GM12801 (cell line): ENCODE data around the gene TRABD.

Experiments
- TF ChIP-seq, protein P1 (sequence below): IDR thresholded peaks from one replicate; pipeline ENCODE4 v1.5.1; 2011; ENCODE audit warnings: control low read depth; ENCODE audit not compliant: insufficient read length; ENCODE audit errors: extremely low read depth

The TRABD gene

DNA sequence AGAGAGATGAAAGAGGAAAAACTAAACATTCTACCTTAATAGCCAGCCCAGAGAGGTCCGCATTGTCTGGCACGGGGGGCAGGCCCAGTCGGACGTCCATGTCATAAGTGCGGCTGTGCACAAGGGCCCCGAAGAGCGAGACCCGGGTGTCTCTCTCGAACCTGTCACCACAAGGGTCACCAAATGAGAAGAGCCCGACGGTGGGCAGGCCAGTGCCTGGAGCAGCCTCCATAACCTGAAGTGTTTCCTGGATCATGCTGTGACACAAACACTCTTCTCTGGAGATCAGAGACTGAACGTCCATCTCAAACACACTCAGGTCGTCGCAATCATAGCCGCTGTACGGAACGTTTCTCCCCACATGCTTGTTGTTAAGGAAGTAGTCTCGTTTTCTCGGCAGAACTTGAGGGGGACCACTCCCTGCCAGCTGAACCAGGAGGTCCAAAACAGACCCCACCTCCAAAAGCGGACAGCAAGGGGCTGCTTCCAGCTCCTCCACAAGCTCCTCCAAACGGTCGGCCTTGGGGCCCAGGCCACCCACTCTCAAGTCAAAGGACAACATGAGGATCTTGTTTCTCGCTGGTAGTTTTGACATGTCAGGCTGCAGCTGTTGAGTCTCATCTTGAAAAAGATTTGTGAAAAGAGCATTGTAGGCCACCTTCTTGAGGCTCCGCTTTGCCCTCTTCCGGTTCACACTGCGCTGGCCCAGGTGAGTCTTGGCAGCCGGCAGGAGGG is 58.1 kb downstream of the TRABD start:
- TF ChIP-seq, protein P1, sequence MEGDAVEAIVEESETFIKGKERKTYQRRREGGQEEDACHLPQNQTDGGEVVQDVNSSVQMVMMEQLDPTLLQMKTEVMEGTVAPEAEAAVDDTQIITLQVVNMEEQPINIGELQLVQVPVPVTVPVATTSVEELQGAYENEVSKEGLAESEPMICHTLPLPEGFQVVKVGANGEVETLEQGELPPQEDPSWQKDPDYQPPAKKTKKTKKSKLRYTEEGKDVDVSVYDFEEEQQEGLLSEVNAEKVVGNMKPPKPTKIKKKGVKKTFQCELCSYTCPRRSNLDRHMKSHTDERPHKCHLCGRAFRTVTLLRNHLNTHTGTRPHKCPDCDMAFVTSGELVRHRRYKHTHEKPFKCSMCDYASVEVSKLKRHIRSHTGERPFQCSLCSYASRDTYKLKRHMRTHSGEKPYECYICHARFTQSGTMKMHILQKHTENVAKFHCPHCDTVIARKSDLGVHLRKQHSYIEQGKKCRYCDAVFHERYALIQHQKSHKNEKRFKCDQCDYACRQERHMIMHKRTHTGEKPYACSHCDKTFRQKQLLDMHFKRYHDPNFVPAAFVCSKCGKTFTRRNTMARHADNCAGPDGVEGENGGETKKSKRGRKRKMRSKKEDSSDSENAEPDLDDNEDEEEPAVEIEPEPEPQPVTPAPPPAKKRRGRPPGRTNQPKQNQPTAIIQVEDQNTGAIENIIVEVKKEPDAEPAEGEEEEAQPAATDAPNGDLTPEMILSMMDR, result no peak

DNA sequence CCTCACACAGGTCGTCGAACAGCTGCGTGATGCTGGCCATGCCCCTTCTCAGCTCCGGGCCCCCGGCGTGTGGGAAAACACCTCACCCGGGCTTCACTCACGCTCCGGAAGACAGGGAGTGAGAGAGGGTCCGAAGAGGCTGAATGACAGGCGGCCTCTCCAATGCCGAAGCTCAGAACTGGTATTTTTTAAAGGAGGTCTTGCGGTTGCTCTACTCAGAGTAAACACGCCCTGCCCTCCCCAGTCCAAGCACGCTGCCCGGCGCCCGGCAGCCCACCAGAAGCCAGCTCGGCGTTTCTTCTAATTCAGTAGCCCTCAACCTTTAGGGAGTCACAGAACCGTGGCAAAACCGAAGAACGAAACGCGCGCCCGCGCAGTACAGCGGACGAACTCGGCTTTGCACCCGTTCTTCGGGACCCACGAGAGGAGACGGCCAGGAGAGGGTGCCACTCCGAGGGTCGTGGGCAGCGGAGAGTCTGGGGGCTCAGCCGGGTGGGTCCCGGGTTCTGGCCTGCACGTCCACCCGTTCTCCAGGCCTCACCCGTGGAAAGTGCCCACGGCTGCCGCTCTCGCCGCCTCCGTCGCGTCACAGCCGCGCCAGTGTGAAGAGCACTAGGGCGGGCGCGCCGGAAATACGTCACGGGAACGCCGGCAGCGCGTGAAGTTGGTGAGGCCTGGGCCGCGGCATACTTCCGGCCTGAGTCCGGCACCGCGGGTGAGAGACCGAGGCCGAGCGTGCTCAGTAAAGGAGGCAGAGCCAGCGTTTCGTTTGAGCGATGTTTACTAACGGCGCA is 58.9 kb downstream of the TRABD start, which contains the start of gene TUBGCP6:
TSS of gene TUBGCP6 (minus strand) at position 604 of the 794 bp plus-strand sequence. CDS start at position 40, 564 bp downstream.
- TF ChIP-seq, protein P1, result no peak

DNA sequence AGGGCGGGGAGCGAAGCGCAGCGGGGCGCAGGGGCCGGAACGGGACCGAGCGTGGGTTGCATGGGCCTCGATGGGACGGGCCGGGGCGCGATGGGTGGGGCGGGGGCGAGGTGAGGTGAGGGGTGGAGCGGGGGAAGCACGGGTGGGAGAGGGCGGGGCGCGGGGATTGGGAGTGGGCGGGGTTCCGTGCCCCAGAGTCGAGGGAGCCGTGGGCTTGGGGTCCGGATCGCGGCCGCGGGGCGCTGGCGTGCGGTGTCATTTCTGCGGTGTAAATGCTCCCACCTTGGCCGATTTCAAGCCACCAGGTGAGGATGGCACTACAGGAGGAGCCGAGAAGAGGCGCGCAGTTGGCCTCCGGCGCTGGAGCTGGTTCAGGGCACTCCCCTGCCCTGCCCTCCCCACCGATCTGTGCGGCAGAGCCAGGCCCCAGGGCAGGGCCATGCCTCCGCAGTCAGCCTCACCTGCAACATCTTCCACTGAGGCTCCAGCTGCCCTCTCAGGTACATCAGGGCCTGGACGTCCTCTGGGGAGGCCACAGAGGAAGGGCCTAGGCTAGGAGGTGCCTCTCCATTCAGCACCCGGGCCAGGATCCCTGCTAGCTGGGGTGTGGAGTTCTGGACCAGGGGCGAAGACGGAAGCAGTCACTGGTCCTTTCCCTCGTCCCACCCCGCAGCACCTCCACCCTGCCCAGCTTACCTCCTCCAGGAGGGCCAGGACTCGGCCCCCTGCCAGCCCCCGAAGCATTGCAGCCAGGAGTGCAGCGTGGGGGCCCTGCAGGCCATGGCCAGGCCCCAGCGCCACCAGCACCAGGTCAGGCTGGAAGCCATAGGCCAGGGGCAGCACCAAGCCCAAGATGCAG is 59.7 kb downstream of the TRABD start:
- TF ChIP-seq, protein P1, result no peak

DNA sequence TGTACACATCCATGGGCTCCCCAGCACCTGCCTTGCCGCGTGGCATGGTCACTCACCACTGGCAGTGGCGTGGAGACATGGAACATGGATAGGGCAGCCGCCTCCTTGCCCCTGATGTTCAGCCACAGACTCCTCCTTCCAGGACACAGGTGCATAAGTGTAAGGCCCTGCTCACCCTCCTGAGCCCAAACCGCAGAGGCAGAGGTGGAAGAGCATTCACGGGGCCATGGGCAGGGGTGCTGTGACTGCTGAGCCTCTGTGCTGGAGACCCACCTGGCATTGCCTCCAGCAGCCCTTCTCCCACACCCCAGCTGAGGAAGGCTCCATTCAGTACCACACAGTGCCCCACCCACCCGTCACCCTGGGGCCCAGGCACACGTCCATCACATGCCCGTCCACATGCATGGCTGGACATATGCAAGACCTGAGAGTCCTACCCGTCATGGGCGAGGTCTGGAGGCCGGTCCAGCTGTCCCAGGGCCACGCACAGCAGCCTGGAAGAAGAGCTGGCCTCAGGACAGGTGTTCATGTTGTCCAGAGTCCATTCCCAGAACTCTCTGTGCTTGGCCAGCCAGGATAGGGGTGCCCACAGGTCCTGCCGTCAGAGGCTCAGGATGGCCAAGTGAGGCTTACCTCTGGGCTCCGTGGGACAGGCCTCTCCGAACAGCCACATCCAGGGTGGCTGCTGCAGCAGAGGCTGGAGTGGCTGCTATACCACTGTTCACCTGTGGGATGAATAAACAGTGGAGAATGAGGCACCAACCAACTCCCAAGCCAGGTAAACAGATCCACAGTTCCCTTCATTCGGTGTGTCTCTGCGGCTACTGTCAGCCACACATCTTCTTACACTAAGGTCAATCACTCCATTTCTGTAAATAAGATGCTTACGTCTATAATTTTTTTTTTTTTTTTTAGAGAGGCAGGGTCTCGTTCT is 60.8 kb downstream of the TRABD start:
- TF ChIP-seq, protein P1, result no peak

DNA sequence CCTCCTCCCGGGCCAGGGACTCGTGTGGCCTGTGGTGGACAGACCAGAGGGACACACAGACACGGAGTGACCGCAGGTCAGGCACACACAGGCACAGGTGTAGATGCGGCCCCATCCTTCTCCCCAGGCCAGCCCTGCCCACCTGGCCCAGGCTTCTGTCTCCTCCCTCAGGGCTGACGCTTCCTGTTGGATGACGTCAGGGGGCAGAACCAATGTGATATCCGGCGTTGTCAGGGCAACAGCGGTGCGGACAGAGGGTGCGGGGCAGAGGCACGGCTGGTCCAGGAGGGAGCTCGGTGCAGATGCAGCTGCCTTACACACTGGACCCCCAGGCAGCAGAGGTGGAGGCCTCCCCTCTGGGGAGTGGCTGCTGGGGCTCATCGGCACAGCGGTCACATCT is 62.0 kb downstream of the TRABD start:
- TF ChIP-seq, protein P1, result no peak

DNA sequence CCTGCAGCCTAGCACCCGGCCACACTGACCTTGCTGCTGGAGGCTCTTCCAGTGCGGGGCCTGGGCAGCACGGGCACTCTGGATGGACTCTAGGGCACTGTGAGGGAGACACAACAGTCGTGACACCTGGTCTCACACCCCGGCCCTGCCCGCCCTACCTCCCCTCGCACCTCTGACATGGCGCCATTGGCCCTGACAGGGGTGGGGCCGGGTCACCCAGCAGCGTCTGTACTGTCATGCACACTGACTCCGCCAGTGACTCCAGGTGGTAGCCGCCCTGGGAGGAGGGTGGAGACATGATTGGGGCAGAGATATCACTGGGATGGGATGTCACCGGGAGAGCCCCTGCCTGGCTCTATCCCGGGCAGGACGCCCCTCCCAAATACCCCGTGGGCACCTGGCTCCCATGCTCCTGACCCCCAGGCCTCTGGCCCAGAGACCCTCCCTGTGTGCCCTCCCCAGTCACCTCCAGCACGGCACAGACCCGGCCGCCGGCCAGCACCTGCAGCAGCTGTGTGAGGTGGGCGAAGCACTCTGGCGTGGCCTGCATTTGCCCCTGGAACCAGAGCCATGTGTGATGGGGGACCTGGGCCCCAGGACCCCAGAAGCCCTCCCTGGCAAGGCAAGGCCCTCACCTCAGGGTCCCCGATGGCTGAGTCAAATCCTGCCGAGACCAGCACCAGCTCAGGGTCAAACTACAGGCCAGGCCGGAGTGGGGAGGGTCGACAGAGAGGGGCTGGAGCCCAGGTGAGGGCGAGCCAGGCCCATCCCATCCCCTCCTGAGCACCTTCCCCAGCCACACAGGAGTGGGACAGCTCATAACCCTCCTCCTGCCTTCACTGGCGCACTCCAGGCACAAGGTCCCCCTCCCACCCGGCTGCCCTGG is 62.7 kb downstream of the TRABD start:
- TF ChIP-seq, protein P1, result no peak
